HCT116 (cell line): ENCODE measurements around the gene KCNK3. TPM values are rescaled to one million over a fixed set of nuclear protein-coding genes. Genes with fewer than 3 reads are reported as not detected.

Source experiments
- ATAC-seq: fragments of 200-7000 bp; cut with Tn5 transposase; 2 replicates; pipeline ENCODE4 v1.9.1; 2020; ENCODE audit warnings: mild to moderate bottlenecking, moderate library complexity
- BruUV-seq: library from RNA; stranded (reverse); fragments of 400-500 nt; replicated peaks from 2 replicates; lab custom pipeline; 2021; lab: Mats Ljungman, UMichigan
- CTCF ChIA-PET: fragments of 300-600 bp; sonication (Branson Sonifier 250); formaldehyde crosslinking; loops from one replicate; lab custom pipeline; 2021; ENCODE audit warnings: antibody characterized with exemption; lab: Charles Lee
- POLR2A ChIA-PET: fragments of 300-600, 350-600 bp; sonication (Branson Sonifier 250); formaldehyde crosslinking; loops from one replicate; lab custom pipeline; 2021; ENCODE audit warnings: antibody characterized with exemption; lab: Charles Lee
- RAD21 ChIA-PET, 2 experiments: fragments of 300-600 bp; sonication (Branson Sonifier 250); formaldehyde crosslinking; loops; one replicate each; lab custom pipeline; 2023; ENCODE audit warnings: low total read pairs in 2 of 2; ENCODE audit not compliant: uncharacterized antibody in 2 of 2, unreplicated experiment in 2 of 2, low non-redundant PET in 1 of 2; lab: Charles Lee
- DNase-seq: peaks from one replicate; pipeline ENCODE4 v3.0.0-alpha.2; 2010; ENCODE audit warnings: low read depth, low spot score
- H2AFZ ChIP-seq: fragments of 200-600 bp; shearing (Covaris generic), sonication (generic); 2 replicates; pipeline ENCODE4 v1.6.1; 2017; ENCODE audit warnings: low read depth, mixed run types, mixed read lengths, antibody characterized with exemption, low read length; ENCODE audit not compliant: poor library complexity, severe bottlenecking
- H3K27ac ChIP-seq: 2 replicates; pipeline ENCODE4 v1.5.1; 2012; ENCODE audit warnings: low read depth, low read length
- H3K27me3 ChIP-seq: fragments of 200-600 bp; sonication (generic); 2 replicates; pipeline ENCODE4 v1.6.1; 2016; ENCODE audit warnings: mixed run types, low read length, mixed read lengths; ENCODE audit not compliant: insufficient read depth
- H3K36me3 ChIP-seq, 2 experiments: fragments of 200-500 bp in 1 of 2; fragments of 200-600 bp in 1 of 2; sonication (Bioruptor generic) in 1 of 2; sonication (generic) in 1 of 2; 2 replicates each; pipeline versions ENCODE4 v1.5.1 to v1.6.1; 2014 to 2016; ENCODE audit warnings: low read length in 2 of 2, inconsistent platforms in 1 of 2, mixed read lengths in 1 of 2, mixed run types in 1 of 2; ENCODE audit not compliant: insufficient read depth in 2 of 2, control insufficient read depth in 1 of 2
- H3K4me1 ChIP-seq, 2 experiments: fragments of 200-600 bp in 1 of 2; sonication (generic) in 1 of 2; 2 replicates each; pipeline versions ENCODE4 v1.5.1 to v1.6.1; 2012 to 2017; ENCODE audit warnings: low read length in 2 of 2, inconsistent platforms in 1 of 2, mild to moderate bottlenecking in 1 of 2, mixed read lengths in 1 of 2, mixed run types in 1 of 2, moderate library complexity in 1 of 2; ENCODE audit not compliant: insufficient read depth in 2 of 2, control insufficient read depth in 1 of 2
- H3K4me2 ChIP-seq: fragments of 200-600 bp; sonication (generic); 2 replicates; pipeline ENCODE4 v1.6.1; 2017; ENCODE audit warnings: mixed run types, low read length, mixed read lengths
- H3K4me3 ChIP-seq, 2 experiments: fragments of 200-600 bp in 1 of 2; sonication (generic) in 1 of 2; replicated peaks in 1 of 2; 2 replicates each; pipeline ENCODE4 v1.5.1; 2011 to 2016; ENCODE audit warnings: low read length in 2 of 2, control low read depth in 1 of 2, low read depth in 1 of 2, mild to moderate bottlenecking in 1 of 2, mixed read lengths in 1 of 2, mixed run types in 1 of 2
- H3K79me2 ChIP-seq: fragments of 200-600 bp; sonication (generic); 2 replicates; pipeline ENCODE4 v1.6.1; 2017; ENCODE audit warnings: mild to moderate bottlenecking, mixed run types, low read length, moderate library complexity, mixed read lengths; ENCODE audit not compliant: insufficient read depth
- H3K9ac ChIP-seq: fragments of 200-600 bp; sonication (generic); 2 replicates; pipeline ENCODE4 v1.6.1; 2016; ENCODE audit warnings: low read length, mixed read lengths
- H3K9me2 ChIP-seq: fragments of 200-600 bp; sonication (generic), shearing (Covaris generic); 2 replicates; pipeline ENCODE4 v1.6.1; 2017; ENCODE audit warnings: mixed run types, mild to moderate bottlenecking, moderate library complexity; ENCODE audit not compliant: insufficient read depth
- H3K9me3 ChIP-seq, 2 experiments: fragments of 200-500 bp in 1 of 2; fragments of 200-600 bp in 1 of 2; sonication (Bioruptor generic) in 1 of 2; sonication (generic) in 1 of 2; 2 replicates each; pipeline ENCODE4 v1.6.1; 2014 to 2017; ENCODE audit warnings: low read length in 2 of 2, mixed read lengths in 2 of 2, inconsistent platforms in 1 of 2, low read depth in 1 of 2, mild to moderate bottlenecking in 1 of 2, mixed run types in 1 of 2, moderate library complexity in 1 of 2; ENCODE audit not compliant: control insufficient read depth in 1 of 2, insufficient read depth in 1 of 2
- H4K20me1 ChIP-seq: fragments of 200-600 bp; sonication (generic), shearing (Covaris generic); 2 replicates; pipeline ENCODE4 v1.6.1; 2017; ENCODE audit warnings: mixed run types, mild to moderate bottlenecking, moderate library complexity; ENCODE audit not compliant: insufficient read depth
- ATF3 ChIP-seq: IDR thresholded peaks from 2 replicates; pipeline ENCODE4 v1.6.1; 2012
- CEBPB ChIP-seq: IDR thresholded peaks from 2 replicates; pipeline ENCODE4 v1.6.1; 2012; ENCODE audit warnings: low read depth
- EZH2phosphoT487 ChIP-seq: fragments of 200-600 bp; IDR thresholded peaks from 2 replicates; pipeline ENCODE4 v1.6.1; 2018; ENCODE audit warnings: antibody characterized with exemption, borderline replicate concordance
- MAX ChIP-seq: IDR thresholded peaks from 2 replicates; pipeline ENCODE4 v1.6.1; 2012
- POLR2AphosphoS5 ChIP-seq: IDR thresholded peaks from 2 replicates; pipeline ENCODE4 v1.6.1; 2011; ENCODE audit warnings: mild to moderate bottlenecking, low read depth, low read length, moderate library complexity
- RAD21 ChIP-seq: IDR thresholded peaks from 2 replicates; pipeline ENCODE4 v1.6.1; 2012; ENCODE audit warnings: low read depth, mild to moderate bottlenecking
- SIN3A ChIP-seq: IDR thresholded peaks from 2 replicates; pipeline ENCODE4 v1.6.1; 2012; ENCODE audit warnings: low read depth
- TCF7L2 ChIP-seq: IDR thresholded peaks from 2 replicates; pipeline ENCODE4 v1.7.0; 2011; ENCODE audit warnings: borderline replicate concordance, inconsistent platforms; ENCODE audit not compliant: insufficient read depth, insufficient read length; ENCODE audit errors: extremely low read depth
- YY1 ChIP-seq: IDR thresholded peaks from 2 replicates; pipeline ENCODE4 v1.6.1; 2011; ENCODE audit warnings: low read length, low read depth, moderate library complexity, mild to moderate bottlenecking; ENCODE audit not compliant: insufficient replicate concordance; ENCODE audit errors: extremely low read depth
- ZBTB33 ChIP-seq: IDR thresholded peaks from 2 replicates; pipeline ENCODE4 v1.6.1; 2011; ENCODE audit warnings: mild to moderate bottlenecking, low read length, moderate library complexity; ENCODE audit not compliant: insufficient replicate concordance; ENCODE audit errors: extremely low read depth
- ZFX ChIP-seq: fragments of 450-650 bp; IDR thresholded peaks from 2 replicates; pipeline ENCODE4 v1.6.1; 2017
- intact Hi-C: fragments of 100-400 bp; cut with micrococcal nuclease; formaldehyde crosslinking; loops from 2 replicates; pipeline ENCODE4 v1.10.0; 2022
- total RNA-seq: library from RNA; stranded (reverse); gene quantifications from one replicate; pipeline ENCODE4 v1.2.1, GENCODE V29; 2021; ENCODE audit not compliant: unreplicated experiment

The KCNK3 gene
- total RNA-seq, 1 experiment from 2014 or later: 0.71 TPM

GRCh38 chr2:26672818-26673393 is 19.6 kb upstream of the KCNK3 start:
- no peaks in the 10 kb centered on the region; a peak in 1 of 4 replicates for H3K9me3 ChIP-seq
- H3K9me2 ChIP-seq: no peaks in the 10 kb centered on the region
- H2AFZ ChIP-seq: no peak overlapping the region
- no peaks in the 10 kb centered on the region; the same call in 1 of the 2 replicates for H3K27me3 ChIP-seq
- no peak overlapping the region for H3K4me2 ChIP-seq
- H3K79me2 ChIP-seq: no peaks in the 10 kb centered on the region
- CTCF ChIA-PET: no interaction called here
- TF ChIP-seq CEBPB (no peak), MAX (no peak), ZFX (no peak), ATF3 (no peak), YY1 (no peak), SIN3A (no peak), ZBTB33 (no peak), RAD21 (no peak), POLR2AphosphoS5 (no peak), TCF7L2 (no peak), EZH2phosphoT487 (no peak)
- POLR2A ChIA-PET: no interaction called here
- no TSS peak for BruUV-seq
- intact Hi-C loops: no loop called here
- H3K9ac ChIP-seq: no peak overlapping the region
- no peak overlapping the region for H3K4me3 ChIP-seq
- no peak overlapping the region for H3K27ac ChIP-seq
- no peaks in the 10 kb centered on the region for H4K20me1 ChIP-seq
- DNase-seq: no peak
- H3K4me1 ChIP-seq: peaks cover 0 to 14% of the 10 kb centered on the region in 2 experiments; a peak in 1 of 4 replicates
- no peak for ATAC-seq
- RAD21 ChIA-PET: no interaction called here
- H3K36me3 ChIP-seq: no peaks in the 10 kb centered on the region
